OCI-LY3 (cell line): ENCODE data around the gene MTIF2.
"Not testable (repeated sequence)": the region's sequence is repeated elsewhere in the genome, so short reads cannot be mapped to it uniquely, and the experiment has no call there.

ENCODE experiments used
- H2AFZ ChIP-seq: fragments of 200-600, 300-600 bp; shearing (Covaris generic); 2 replicates; pipeline ENCODE4 v1.6.0; 2014; ENCODE audit warnings: antibody characterized with exemption, low read depth, low read length
- H3K27ac ChIP-seq: fragments of 200-600, 300-600 bp; sonication (generic); 2 replicates; pipeline ENCODE4 v1.5.1; 2014; ENCODE audit warnings: mild to moderate bottlenecking, low read length, moderate library complexity, mixed read lengths
- H3K27me3 ChIP-seq: fragments of 200-600, 300-600 bp; sonication (generic); 2 replicates; pipeline ENCODE4 v1.6.1; 2014; ENCODE audit warnings: low read depth, low read length, mixed read lengths
- H3K36me3 ChIP-seq: fragments of 200-600, 300-600 bp; sonication (generic); replicated peaks from 2 replicates; pipeline ENCODE3; 2014; ENCODE audit warnings: low read depth, low read length, mixed read lengths
- H3K4me1 ChIP-seq: fragments of 300-600, 200-600 bp; sonication (generic); 2 replicates; pipeline ENCODE4 v1.6.1; 2014; ENCODE audit warnings: low read length, mixed read lengths
- H3K4me2 ChIP-seq: fragments of 200-600, 300-600 bp; sonication (generic); 2 replicates; pipeline ENCODE4 v1.6.1; 2014; ENCODE audit warnings: low read length, mixed read lengths
- H3K4me3 ChIP-seq: fragments of 300-600, 200-600 bp; sonication (generic); 2 replicates; pipeline ENCODE4 v1.5.1; 2014; ENCODE audit warnings: antibody characterized with exemption, mild to moderate bottlenecking, low read length, moderate library complexity
- H3K79me2 ChIP-seq: fragments of 300-600, 200-600 bp; shearing (Covaris generic); 2 replicates; pipeline ENCODE4 v1.6.1; 2014; ENCODE audit warnings: mild to moderate bottlenecking, low read length, mixed read lengths
- H3K9ac ChIP-seq: fragments of 300-600, 200-600 bp; shearing (Covaris generic); 2 replicates; pipeline ENCODE4 v1.6.0; 2014; ENCODE audit warnings: mild to moderate bottlenecking, low read length, moderate library complexity
- H3K9me3 ChIP-seq: fragments of 200-600, 300-600 bp; shearing (Covaris generic); 2 replicates; pipeline ENCODE4 v1.6.1; 2014; ENCODE audit warnings: low read length, mixed read lengths; ENCODE audit not compliant: insufficient read depth
- H4K20me1 ChIP-seq: fragments of 200-600, 300-600 bp; sonication (generic); 2 replicates; pipeline ENCODE4 v1.6.1; 2016; ENCODE audit warnings: low read length, mixed read lengths; ENCODE audit not compliant: insufficient read depth
- CTCF ChIP-seq: fragments of 200-600, 300-600 bp; sonication (generic); IDR thresholded peaks from 2 replicates; pipeline ENCODE4 v1.5.1; 2014; ENCODE audit warnings: antibody characterized with exemption, low read length, low read depth
- EZH2phosphoT487 ChIP-seq: fragments of 200-600 bp; shearing (Covaris generic); IDR thresholded peaks from 2 replicates; pipeline ENCODE4 v1.6.1; 2018; ENCODE audit warnings: antibody characterized with exemption, mixed run types, low read depth

MTIF2 gene

GRCh38 chr2:55228226-55228563, 40.8 kb downstream of the MTIF2 start:
- no peaks in the 10 kb centered on the region for H3K9me3 ChIP-seq
- H3K4me3 ChIP-seq, result no peak overlapping the region
- H3K9ac ChIP-seq, result no peak overlapping the region
- peaks cover 4% of the 10 kb centered on the region for H3K36me3 ChIP-seq
- TF ChIP-seq CTCF (no peak), EZH2phosphoT487 (no peak)
- no peak overlapping the region for H3K4me2 ChIP-seq
- H2AFZ ChIP-seq, result no peak overlapping the region
- H3K27ac ChIP-seq, result no peak overlapping the region
- peaks cover 31% of the 10 kb centered on the region for H3K79me2 ChIP-seq
- no peaks in the 10 kb centered on the region for H3K27me3 ChIP-seq
- peaks cover 4% of the 10 kb centered on the region for H3K4me1 ChIP-seq
- H4K20me1 ChIP-seq, result no peaks in the 10 kb centered on the region

GRCh38 chr2:55227437-55228225, 41.4 kb downstream of the MTIF2 start:
- not testable (repeated sequence) for H3K4me3 ChIP-seq, H3K4me2 ChIP-seq, H3K9me3 ChIP-seq, H3K4me1 ChIP-seq, H3K9ac ChIP-seq, H3K36me3 ChIP-seq, H2AFZ ChIP-seq, H4K20me1 ChIP-seq, H3K27me3 ChIP-seq, H3K27ac ChIP-seq
- H3K79me2 ChIP-seq, result peaks cover 25% of the 10 kb centered on the region

GRCh38 chr2:55225481-55226020, 43.5 kb downstream of the MTIF2 start:
- Histone ChIP-seq H3K27me3 (no peaks in the 10 kb centered on the region), H3K4me2 (no peak overlapping the region), H3K4me1 (0 out of 2 replicates have a peak, but pooled peaks cover 5% of the 10 kb centered on the region), H4K20me1 (no peaks in the 10 kb centered on the region), H3K36me3 (no peaks in the 10 kb centered on the region), H3K9ac (no peak overlapping the region), H3K27ac (no peak overlapping the region), H2AFZ (no peak overlapping the region), H3K4me3 (no peak overlapping the region), H3K79me2 (peaks cover 5% of the 10 kb centered on the region), H3K9me3 (no peaks in the 10 kb centered on the region)
- no peak for TF ChIP-seq CTCF
- no peak for TF ChIP-seq EZH2phosphoT487

GRCh38 chr2:55224761-55225261, 44.2 kb downstream of the MTIF2 start:
- Histone ChIP-seq H2AFZ (no peak overlapping the region), H3K4me3 (no peak overlapping the region), H3K27me3 (no peaks in the 10 kb centered on the region), H3K4me2 (no peak overlapping the region), H3K9me3 (no peaks in the 10 kb centered on the region), H3K9ac (no peak overlapping the region), H3K36me3 (no peaks in the 10 kb centered on the region), H3K4me1 (0 out of 2 replicates have a peak, but pooled peaks cover 5% of the 10 kb centered on the region), H3K27ac (no peak overlapping the region), H3K79me2 (no peaks in the 10 kb centered on the region), H4K20me1 (no peaks in the 10 kb centered on the region)
- TF ChIP-seq EZH2phosphoT487 (no peak), CTCF (no peak)
